Activated CD4-positive, alpha-beta T cell treated with anti-CD3 and anti-CD28 coated beads for 36 hours (primary cell): ENCODE measurements around the gene ANAPC1. TPM values are rescaled to one million over a fixed set of nuclear protein-coding genes. Genes with fewer than 3 reads are reported as not detected.
A peak's percentile ranks its signal among the peaks of the same experiment; 100 is the strongest.

Source experiments
- ATAC-seq: fragments of 200-7000 bp; cut with Tn5 transposase; one replicate; pipeline ENCODE4 v1.10.0; 2021; ENCODE audit warnings: mild to moderate bottlenecking, moderate library complexity
- CTCF ChIA-PET: fragments of 350-600 bp; sonication (Branson Sonifier 250); formaldehyde crosslinking; loops from one replicate; lab custom pipeline; 2021; ENCODE audit warnings: antibody characterized with exemption; lab: Charles Lee
- POLR2A ChIA-PET: fragments of 350-600 bp; sonication (Branson Sonifier 250); formaldehyde crosslinking; loops from one replicate; lab custom pipeline; 2021; ENCODE audit warnings: antibody characterized with exemption, inconsistent platforms; lab: Charles Lee
- DNase-seq: peaks from one replicate; pipeline ENCODE4 v3.0.0-alpha.2; 2020
- H3K27ac Mint-ChIP-seq: one replicate; pipeline ENCODE4 v1.8.0; 2021; ENCODE audit warnings: mixed read lengths
- H3K27me3 Mint-ChIP-seq: one replicate; pipeline ENCODE4 v1.8.0; 2021; ENCODE audit warnings: mixed read lengths
- H3K36me3 Mint-ChIP-seq: one replicate; pipeline ENCODE4 v1.8.0; 2021; ENCODE audit warnings: low read depth, mixed read lengths
- H3K4me1 Mint-ChIP-seq: one replicate; pipeline ENCODE4 v1.8.0; 2021; ENCODE audit warnings: mixed read lengths
- H3K4me3 Mint-ChIP-seq: one replicate; pipeline ENCODE4 v1.8.0; 2021; ENCODE audit warnings: mild to moderate bottlenecking, moderate library complexity, mixed read lengths
- H3K9me3 Mint-ChIP-seq: one replicate; pipeline ENCODE4 v1.8.0; 2021; ENCODE audit warnings: low read depth, mixed read lengths
- intact Hi-C, 2 experiments: fragments of 100-400 bp; cut with DNase I in 1 of 2; cut with micrococcal nuclease in 1 of 2; formaldehyde crosslinking; loops; one replicate each; pipeline versions ENCODE4 v1.14.2 to v1.15.1; 2022 to 2024; cut with DNase I, micrococcal nuclease
- total RNA-seq, 2 experiments: library from RNA; stranded (reverse); gene quantifications; one replicate each; pipeline ENCODE4 v1.2.3, GENCODE V29; 2021

The ANAPC1 gene, protein sequence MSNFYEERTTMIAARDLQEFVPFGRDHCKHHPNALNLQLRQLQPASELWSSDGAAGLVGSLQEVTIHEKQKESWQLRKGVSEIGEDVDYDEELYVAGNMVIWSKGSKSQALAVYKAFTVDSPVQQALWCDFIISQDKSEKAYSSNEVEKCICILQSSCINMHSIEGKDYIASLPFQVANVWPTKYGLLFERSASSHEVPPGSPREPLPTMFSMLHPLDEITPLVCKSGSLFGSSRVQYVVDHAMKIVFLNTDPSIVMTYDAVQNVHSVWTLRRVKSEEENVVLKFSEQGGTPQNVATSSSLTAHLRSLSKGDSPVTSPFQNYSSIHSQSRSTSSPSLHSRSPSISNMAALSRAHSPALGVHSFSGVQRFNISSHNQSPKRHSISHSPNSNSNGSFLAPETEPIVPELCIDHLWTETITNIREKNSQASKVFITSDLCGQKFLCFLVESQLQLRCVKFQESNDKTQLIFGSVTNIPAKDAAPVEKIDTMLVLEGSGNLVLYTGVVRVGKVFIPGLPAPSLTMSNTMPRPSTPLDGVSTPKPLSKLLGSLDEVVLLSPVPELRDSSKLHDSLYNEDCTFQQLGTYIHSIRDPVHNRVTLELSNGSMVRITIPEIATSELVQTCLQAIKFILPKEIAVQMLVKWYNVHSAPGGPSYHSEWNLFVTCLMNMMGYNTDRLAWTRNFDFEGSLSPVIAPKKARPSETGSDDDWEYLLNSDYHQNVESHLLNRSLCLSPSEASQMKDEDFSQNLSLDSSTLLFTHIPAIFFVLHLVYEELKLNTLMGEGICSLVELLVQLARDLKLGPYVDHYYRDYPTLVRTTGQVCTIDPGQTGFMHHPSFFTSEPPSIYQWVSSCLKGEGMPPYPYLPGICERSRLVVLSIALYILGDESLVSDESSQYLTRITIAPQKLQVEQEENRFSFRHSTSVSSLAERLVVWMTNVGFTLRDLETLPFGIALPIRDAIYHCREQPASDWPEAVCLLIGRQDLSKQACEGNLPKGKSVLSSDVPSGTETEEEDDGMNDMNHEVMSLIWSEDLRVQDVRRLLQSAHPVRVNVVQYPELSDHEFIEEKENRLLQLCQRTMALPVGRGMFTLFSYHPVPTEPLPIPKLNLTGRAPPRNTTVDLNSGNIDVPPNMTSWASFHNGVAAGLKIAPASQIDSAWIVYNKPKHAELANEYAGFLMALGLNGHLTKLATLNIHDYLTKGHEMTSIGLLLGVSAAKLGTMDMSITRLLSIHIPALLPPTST (N-terminal part only)
- total RNA-seq: 100 to 1,000 TPM in 1 of 2 experiments, 10 to 100 TPM in 1; 85.1 to 113 TPM

DNA sequence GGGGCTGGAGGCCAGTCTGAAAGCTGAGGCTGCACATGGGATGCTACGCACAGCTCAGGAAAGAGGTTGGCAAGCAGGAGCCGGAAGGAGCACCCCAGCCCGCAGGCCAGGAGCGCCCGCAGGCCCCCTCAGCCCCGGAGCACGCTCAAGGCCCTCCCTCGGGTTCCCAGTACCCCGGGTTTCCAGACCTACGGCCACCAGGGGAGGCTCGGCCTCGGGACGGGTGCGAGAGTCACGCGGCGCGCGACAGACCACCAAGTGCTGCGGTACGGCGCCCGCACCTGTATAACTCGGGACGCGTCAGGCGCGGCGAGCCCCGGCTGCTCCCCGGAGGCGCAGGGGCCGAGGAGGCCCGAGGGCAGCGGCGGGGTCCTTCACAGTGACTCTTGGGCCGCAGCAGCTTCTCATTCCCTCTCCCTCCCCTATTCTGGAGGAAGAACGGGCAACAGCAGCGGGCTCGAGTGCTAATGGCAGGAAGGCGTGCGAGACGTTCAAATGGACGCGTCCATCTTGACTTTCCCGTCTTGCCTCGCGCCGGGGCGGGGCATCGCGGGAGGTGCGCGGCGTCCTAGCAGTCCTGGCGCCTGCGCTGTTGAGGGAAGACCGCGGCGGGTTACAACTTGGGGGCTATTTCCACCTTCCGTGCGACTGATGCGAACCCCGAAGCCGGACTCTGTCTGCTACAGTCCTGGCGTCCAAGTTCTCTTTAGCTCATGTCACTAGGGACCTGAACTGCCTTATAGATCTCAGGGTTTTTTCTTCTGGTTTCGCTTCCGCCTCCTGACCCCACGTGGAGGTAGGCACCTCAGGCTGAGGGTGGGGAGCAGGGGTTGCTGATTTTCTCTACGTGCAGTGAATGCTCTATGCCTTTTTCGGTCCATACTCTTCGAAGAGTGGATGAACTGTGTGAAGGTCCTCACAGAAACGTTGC, at the start of gene ANAPC1:
TSS of gene ANAPC1 (minus strand) at position 533 of the 931 bp plus-strand sequence. CDS start 3,368 bp downstream, outside the sequence.
- peak within 1 kb of the TSS; percentile 93 for H3K27ac Mint-ChIP-seq
- peaks cover 24% of the 10 kb centered on the region for H3K4me1 Mint-ChIP-seq
- no peaks in the 10 kb centered on the region for H3K27me3 Mint-ChIP-seq
- peak; percentile 92 for DNase-seq
- intact Hi-C loops: loop anchor here (1.0 to 10.0 kb wide), 13 partner anchors 165 to 761 kb away; partner anchors contain the start of genes ZC3H6 (in 2 of the 2), CHCHD5 (in 1 of the 2), POLR1B (in 1 of the 2) and RGPD8 (in 1 of the 2)
- no peaks in the 10 kb centered on the region for H3K9me3 Mint-ChIP-seq
- POLR2A ChIA-PET: interaction anchor here (0.6 to 1.1 kb wide), 5 partner anchors 11 to 563 kb away, joined by 3 to 5 read pairs (median 3); partner anchors contain the start of gene ZC3H8
- ATAC-seq: peak; percentile 95
- peak within 1 kb of the TSS; percentile 85 for H3K4me3 Mint-ChIP-seq
- CTCF ChIA-PET: interaction anchor here (0.6 to 1.2 kb wide), 5 partner anchors 8 to 171 kb away, joined by 3 to 5 read pairs (median 3); partner anchors contain the start of gene TMEM87B
- H3K36me3 Mint-ChIP-seq: peaks cover 19% of the 10 kb centered on the region

GRCh38 chr2:111932841-111933291, 48.9 kb upstream of the ANAPC1 start:
- intact Hi-C loops: no loop called here
- POLR2A ChIA-PET: no interaction called here

DNA sequence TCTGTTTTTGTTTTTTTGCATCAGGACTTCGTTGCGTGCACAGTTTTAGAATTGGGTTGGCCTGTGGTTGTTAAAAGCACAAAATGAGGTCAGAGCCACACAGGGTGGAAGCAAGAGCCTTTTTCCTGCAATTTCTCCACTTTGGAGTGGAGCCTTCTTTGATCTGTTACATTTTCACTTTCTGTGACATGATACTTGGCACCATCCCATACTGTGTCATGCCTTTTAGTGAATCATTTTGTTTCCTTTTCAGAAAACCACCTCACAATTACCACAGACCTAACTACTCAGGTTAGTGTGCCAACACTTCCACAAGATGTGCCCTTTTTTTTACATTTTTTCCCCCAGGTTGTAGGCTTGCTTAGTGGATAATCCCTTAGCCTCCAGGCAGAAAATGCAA, 46.9 kb upstream of the ANAPC1 start:
- no peak overlapping the region for H3K4me3 Mint-ChIP-seq
- ATAC-seq (peak; percentile 95), DNase-seq (peak; percentile 50)
- intact Hi-C loops: loop anchor here in 1 of 2 experiments (1.0 to 2.0 kb wide), 3 partner anchors 22 to 44 kb away; partner anchors contain the start of gene MERTK
- CTCF ChIA-PET: interaction anchor here (0.7 to 1.2 kb wide), 3 partner anchors 12 to 53 kb away, joined by 3 to 4 read pairs (median 3); partner anchors contain the start of gene MERTK
- H3K36me3 Mint-ChIP-seq: no peaks in the 10 kb centered on the region
- POLR2A ChIA-PET: no interaction called here
- peaks cover 15% of the 10 kb centered on the region for H3K4me1 Mint-ChIP-seq
- H3K9me3 Mint-ChIP-seq: peaks cover 1% of the 10 kb centered on the region
- H3K27ac Mint-ChIP-seq: peak overlapping the region; percentile 86
- H3K27me3 Mint-ChIP-seq: peaks cover 9% of the 10 kb centered on the region

More at GRCh38 chr2:111932841-111933291, 48.9 kb upstream of the ANAPC1 start:
- Mint-ChIP-seq H3K27ac (no peak overlapping the region), H3K4me1 (peaks cover 15% of the 10 kb centered on the region), H3K4me3 (no peak overlapping the region), H3K9me3 (peaks cover 1% of the 10 kb centered on the region), H3K27me3 (peaks cover 9% of the 10 kb centered on the region), H3K36me3 (no peaks in the 10 kb centered on the region)
- no peak for ATAC-seq
- CTCF ChIA-PET: no interaction called here
- DNase-seq: no peak

GRCh38 chr2:111930409-111930808, 46.4 kb upstream of the ANAPC1 start:
- H3K27ac Mint-ChIP-seq: peak overlapping the region; percentile 86
- H3K27me3 Mint-ChIP-seq: peaks cover 9% of the 10 kb centered on the region
- ChIA-PET CTCF (interaction anchor here (0.7 to 1.5 kb wide), 3 partner anchors 12 to 53 kb away, joined by 3 to 4 read pairs (median 4); no protein-coding TSS in a partner anchor), POLR2A (no interaction called here)
- H3K4me3 Mint-ChIP-seq: no peak overlapping the region
- DNase-seq: peak; percentile 39
- peak; percentile 59 for ATAC-seq
- H3K4me1 Mint-ChIP-seq: peaks cover 15% of the 10 kb centered on the region
- no peaks in the 10 kb centered on the region for H3K36me3 Mint-ChIP-seq
- H3K9me3 Mint-ChIP-seq: peaks cover 1% of the 10 kb centered on the region
- intact Hi-C loops: loop anchor here in 1 of 2 experiments (1.0 to 2.0 kb wide), 3 partner anchors 23 to 44 kb away; partner anchors contain the start of gene MERTK

GRCh38 chr2:111927723-111928122, 43.7 kb upstream of the ANAPC1 start:
- Mint-ChIP-seq H3K36me3 (no peaks in the 10 kb centered on the region), H3K4me1 (peaks cover 15% of the 10 kb centered on the region), H3K27ac (no peak overlapping the region), H3K9me3 (no peaks in the 10 kb centered on the region), H3K27me3 (peaks cover 7% of the 10 kb centered on the region), H3K4me3 (no peak overlapping the region)
- ATAC-seq (no peak), DNase-seq (no peak)
- POLR2A ChIA-PET: no interaction called here
- CTCF ChIA-PET: interaction anchor here (0.5 to 1.2 kb wide), 4 partner anchors 8 to 1031 kb away, joined by 3 to 4 read pairs (median 4); no protein-coding TSS in a partner anchor
- intact Hi-C loops: no loop called here

DNA sequence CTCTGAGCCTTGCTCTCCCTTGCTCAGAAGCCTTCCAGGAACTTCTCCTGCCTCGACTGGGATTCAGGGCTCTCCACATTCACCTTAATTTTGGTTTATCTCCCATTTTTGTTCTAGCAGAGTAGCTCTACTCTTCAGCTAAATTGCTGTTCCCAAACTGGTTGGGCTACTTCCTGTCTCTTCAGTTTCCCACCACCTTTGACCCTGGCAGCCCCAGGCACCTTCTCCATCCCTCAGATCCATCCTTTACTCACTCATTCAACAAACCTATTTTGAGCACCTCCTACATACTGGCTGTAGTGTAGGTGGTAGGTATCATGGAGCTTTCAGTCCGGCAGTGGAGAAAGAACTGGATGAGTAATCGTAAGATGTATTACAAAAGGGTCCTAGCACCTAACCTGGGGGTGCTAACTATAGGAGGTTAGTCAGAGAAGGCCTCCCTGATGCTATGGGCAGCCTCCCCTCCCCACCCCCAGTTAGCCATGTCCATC, 40.7 kb upstream of the ANAPC1 start:
- no peak for ATAC-seq

DNA sequence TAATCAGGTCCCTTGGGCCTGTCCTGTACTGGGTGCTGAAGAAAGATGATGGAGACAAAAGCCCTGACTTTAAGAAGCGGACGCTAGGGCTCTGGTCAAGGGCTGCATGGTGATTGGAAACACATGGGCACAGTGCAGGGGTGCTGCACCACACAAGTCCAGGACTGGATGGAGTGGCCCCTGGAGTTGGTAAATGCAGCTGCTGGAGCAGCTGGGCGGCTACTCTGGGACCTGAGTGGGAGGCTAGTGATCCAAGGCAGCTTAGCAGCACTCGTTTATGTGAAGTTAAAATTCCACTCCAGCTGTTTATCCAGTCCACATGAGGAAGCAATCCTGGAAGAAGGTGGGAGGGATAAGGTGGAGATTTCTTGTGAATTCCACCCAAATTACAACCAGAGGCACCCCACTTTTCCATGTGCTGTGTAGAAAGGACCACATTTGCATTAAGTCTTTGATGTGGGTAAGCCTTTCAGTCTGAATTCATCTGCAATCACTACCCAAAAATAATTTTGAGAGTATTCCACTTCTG, 39.3 kb upstream of the ANAPC1 start:
- CTCF ChIA-PET: no interaction called here
- intact Hi-C loops: no loop called here

More for the DNA sequence above, 40.7 kb upstream of the ANAPC1 start:
- no peak overlapping the region for H3K4me3 Mint-ChIP-seq
- H3K36me3 Mint-ChIP-seq: no peaks in the 10 kb centered on the region
- no peaks in the 10 kb centered on the region for H3K9me3 Mint-ChIP-seq
- H3K27me3 Mint-ChIP-seq: peaks cover 2% of the 10 kb centered on the region
- ChIA-PET POLR2A (interaction anchor here (0.6 kb wide), 2 partner anchors 21 to 159 kb away, joined by 3 to 4 read pairs; no protein-coding TSS in a partner anchor), CTCF (interaction anchor here (0.5 kb wide), 1 partner anchor 152 kb away, joined by 4 read pairs; no protein-coding TSS in a partner anchor)
- no peak for DNase-seq
- intact Hi-C loops: no loop called here
- no peak overlapping the region for H3K27ac Mint-ChIP-seq
- H3K4me1 Mint-ChIP-seq: no peaks in the 10 kb centered on the region

GRCh38 chr2:111919794-111920608, 36.0 kb upstream of the ANAPC1 start:
- POLR2A ChIA-PET: interaction anchor here (1.1 kb wide), 1 partner anchor 20 kb away, joined by 3 read pairs; no protein-coding TSS in a partner anchor

More for the DNA sequence above, 39.3 kb upstream of the ANAPC1 start:
- POLR2A ChIA-PET: no interaction called here
- H3K9me3 Mint-ChIP-seq: no peaks in the 10 kb centered on the region
- H3K4me3 Mint-ChIP-seq: no peak overlapping the region
- no peak for ATAC-seq
- no peak overlapping the region for H3K27ac Mint-ChIP-seq
- peaks cover 2% of the 10 kb centered on the region for H3K27me3 Mint-ChIP-seq
- DNase-seq: no peak
- no peaks in the 10 kb centered on the region for H3K4me1 Mint-ChIP-seq
- H3K36me3 Mint-ChIP-seq: no peaks in the 10 kb centered on the region

More at GRCh38 chr2:111919794-111920608, 36.0 kb upstream of the ANAPC1 start:
- no peaks in the 10 kb centered on the region for H3K4me1 Mint-ChIP-seq
- H3K9me3 Mint-ChIP-seq: no peaks in the 10 kb centered on the region
- intact Hi-C loops: no loop called here
- CTCF ChIA-PET: interaction anchor here (0.7 to 1.1 kb wide), 2 partner anchors 8 to 10 kb away, joined by 4 read pairs; no protein-coding TSS in a partner anchor
- ATAC-seq (no peak), DNase-seq (no peak)
- H3K27ac Mint-ChIP-seq: no peak overlapping the region
- peaks cover 2% of the 10 kb centered on the region for H3K27me3 Mint-ChIP-seq
- H3K36me3 Mint-ChIP-seq: no peaks in the 10 kb centered on the region
- no peak overlapping the region for H3K4me3 Mint-ChIP-seq
